Activated CD4-positive, alpha-beta T cell treated with anti-CD3 and anti-CD28 coated beads, Interleukin-2, amount 50 U/mL, for 24 hours (primary cell): ENCODE measurements around the gene NEGR1.

Source experiments
- DNase-seq, 2 donors: peaks; one replicate each; pipeline ENCODE4 v3.0.0-alpha.2; 2020; ENCODE audit warnings: low read depth in 1 of 2, low spot score in 1 of 2

The NEGR1 gene

GRCh38 chr1:72235062-72235461 lies 47.3 kb downstream of the NEGR1 start:
- DNase-seq: no peak

DNA sequence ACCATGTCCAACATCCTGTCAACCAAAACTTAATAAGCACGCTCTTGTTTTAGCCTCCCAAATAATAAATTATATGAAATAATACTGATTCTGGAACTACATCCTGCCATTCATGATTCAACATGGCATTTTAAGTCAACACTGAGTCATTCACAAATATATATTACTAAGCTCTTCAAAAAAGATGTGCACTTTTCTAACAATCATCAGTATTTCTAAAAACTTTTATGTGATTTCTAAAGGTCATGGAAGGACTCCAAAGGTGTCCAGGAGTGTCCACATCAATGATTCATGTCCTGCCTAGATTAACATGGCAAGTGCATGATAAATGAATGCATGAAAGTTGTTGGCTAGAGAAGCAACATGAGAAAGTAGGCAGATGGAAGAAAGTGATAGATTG lies 51.6 kb downstream of the NEGR1 start:
- no peak for DNase-seq

GRCh38 chr1:72229893-72230292 lies 52.4 kb downstream of the NEGR1 start:
- no peak for DNase-seq

GRCh38 chr1:72227667-72228066 lies 54.7 kb downstream of the NEGR1 start:
- DNase-seq: no peak

DNA sequence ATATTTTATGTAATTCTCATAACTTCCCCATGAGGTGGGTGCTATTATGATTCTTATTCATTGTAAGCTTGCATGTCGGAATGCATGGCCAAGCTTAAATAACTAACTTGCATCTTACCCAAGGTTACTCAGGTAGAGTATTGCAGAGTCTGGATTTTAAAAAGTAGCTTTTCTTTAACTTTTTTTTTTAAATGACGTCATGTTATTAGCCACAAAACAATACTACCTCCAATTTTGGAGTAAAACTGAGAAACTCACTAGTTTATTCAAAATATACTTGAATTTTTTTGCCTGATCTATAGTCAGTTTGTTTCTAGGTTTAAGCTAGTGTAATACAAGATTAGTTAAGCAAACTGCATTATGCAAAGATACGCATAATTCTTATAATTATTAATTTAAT lies 57.8 kb downstream of the NEGR1 start:
- no peak for DNase-seq

DNA sequence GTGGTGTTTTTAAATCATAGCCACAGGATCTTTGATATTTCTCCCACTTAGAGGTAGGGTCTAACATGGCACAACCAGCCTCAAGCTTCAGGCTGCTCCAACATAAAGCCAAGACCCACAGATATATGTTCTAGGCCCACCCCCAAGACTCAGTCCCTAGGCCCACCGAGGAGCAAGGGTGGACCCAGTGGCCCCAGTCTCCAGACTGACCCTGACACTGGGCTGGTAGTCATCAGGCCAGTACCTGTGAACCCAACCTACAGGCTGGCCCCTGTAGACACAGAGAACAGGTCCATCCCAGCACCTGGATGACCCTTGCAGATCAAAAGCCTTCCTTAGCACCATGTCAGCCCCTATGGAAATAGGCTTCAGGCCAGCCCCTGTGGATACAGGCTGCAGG lies 60.5 kb downstream of the NEGR1 start:
- DNase-seq: no peak

DNA sequence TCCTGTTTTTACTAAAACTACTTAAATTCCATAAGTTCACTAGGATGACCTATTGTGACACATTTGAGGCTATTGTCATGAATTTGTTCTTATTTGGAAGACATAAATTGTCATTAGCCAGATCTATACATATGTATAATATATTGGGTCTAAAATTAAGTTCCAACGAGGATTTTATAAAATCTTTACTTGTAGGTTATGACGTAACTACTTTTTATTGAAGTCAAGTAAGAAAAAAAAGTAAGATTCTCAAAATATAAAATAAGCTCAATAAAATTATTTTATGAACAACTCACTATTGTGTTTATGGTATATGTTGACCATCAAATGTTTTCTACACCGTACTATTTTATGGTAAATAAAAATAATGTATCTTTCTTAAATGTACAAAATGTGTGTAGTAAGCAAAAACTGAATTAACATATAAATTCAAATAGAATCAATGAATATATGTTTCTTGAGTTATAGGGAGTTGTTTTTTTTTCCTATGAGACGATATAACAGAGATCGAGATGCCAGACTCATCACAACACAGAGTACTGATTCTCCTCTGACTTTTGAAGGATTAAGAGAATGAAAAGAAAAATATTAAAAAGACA lies 64.1 kb downstream of the NEGR1 start:
- no peak for DNase-seq

GRCh38 chr1:72207059-72207458 lies 75.3 kb downstream of the NEGR1 start:
- DNase-seq: no peak

GRCh38 chr1:72202761-72203160 lies 79.6 kb downstream of the NEGR1 start:
- no peak for DNase-seq

- DNase-seq: no peak
Measured at GRCh38 chr1:72197786-72198185, 84.6 kb downstream of the NEGR1 start.

DNA sequence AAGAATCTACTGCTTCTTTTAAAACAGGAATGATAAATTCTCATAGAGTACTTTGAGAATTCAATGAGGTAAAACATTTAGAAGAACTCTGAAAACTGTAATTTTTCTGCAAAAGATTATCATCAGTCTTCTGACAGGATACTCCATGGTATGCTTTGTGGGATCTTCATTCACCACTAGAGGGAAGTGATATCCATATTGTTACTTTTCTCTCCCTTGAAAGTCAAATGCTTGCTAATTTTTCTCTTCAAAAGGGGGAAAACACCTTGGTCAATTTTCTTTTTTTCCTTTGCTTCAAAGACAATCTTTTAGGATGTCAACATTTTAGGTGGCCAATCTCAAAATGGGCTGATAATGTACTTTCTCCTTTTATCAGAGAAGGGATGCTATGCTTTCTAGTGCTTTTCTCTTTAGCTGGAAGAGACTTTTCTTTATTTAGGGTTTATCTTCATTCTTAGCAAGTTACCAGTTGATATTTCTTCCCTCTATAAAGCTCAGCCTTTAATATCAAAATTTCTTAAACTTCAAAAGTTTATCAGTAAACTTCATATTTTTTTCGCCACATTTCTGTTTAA lies 95.5 kb downstream of the NEGR1 start:
- DNase-seq: no peak

DNA sequence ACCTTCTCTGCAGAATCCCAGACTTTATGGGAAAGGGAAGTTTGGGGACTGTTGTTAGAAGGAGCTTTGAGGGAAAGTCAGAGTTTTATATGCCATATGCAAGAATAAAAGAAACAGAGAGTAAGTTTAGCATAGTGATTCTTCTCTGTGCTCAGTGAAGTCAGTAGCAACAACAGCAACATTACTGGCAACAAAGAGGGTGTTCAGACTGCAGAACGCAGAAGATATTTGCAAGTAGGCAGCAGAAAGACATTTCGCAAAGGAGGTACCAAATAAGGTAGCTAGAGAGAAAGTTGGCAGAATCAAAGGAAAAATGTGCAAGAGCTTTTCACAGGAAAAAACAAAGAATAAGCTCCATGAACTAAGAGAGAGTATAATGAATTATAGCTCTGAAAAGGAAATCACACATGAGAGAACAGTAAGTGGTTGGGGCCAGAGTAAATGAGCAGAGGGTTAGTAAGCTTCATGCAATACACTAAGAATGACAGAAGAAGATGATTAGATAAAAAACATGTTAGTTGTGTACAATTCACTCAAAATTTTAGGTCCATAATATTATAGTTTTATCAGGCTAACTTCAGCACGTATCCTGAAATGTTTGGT lies 98.1 kb downstream of the NEGR1 start:
- DNase-seq: no peak

DNA sequence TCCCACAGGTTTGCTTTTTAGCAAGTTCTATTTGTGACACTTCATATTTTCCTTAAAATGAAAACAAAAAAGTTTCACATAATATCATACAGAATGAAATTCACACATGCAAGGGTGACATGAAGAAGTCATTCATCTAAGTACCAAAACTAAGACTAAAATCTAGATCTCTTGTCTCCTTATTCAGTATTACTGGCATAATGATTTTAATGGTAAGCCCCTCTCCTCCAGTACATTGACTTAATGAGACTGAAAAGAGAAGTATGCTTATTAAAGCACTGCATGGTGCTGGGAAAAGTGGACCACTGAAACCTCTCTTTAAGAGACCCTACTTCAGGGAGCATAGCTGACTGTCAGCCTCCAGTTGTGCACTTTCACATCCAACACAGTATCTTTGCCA lies 99.5 kb downstream of the NEGR1 start:
- DNase-seq: no peak

- DNase-seq: no peak
Measured at GRCh38 chr1:72178266-72178665, 104.1 kb downstream of the NEGR1 start.

DNA sequence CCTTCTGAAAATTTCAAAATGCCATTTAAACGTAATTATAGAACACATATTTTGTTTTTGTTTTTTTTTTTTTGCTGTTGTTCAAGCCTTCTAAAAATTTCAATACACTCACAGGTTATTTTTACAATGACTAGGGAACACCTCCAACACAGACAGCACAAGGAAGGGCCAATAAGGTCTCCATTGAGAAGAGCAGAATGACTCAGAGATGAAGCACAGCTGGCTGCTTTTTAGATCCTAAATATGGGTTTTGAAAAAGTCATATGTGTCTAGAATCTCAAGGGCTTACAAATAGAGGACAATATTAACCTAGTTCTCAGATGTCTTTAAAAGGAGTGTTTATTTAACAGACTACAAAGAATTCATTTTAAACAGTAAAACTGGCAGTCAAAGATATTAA lies 104.6 kb downstream of the NEGR1 start:
- DNase-seq: no peak

- no peak for DNase-seq
Measured at GRCh38 chr1:72170246-72170645, 112.1 kb downstream of the NEGR1 start.

- DNase-seq: no peak
Measured at GRCh38 chr1:72166426-72166825, 115.9 kb downstream of the NEGR1 start.

DNA sequence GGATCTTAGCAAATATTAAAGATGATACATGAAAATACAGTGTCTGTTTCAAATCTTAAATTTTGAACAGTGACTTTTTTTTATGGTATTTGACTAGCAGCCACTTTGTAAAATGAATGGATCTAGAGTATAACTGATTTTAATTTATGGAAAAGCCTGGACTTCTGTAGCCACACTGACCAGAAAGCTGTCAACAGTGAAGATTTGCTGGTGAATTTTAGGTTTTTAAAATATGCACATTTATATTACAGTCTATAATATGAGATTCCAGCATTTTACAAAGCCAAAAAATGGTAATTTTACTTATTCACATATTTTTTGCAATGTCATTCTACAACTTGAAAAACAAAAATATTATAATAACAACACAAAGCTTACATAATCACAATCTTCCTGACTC lies 131.8 kb downstream of the NEGR1 start:
- no peak for DNase-seq

DNA sequence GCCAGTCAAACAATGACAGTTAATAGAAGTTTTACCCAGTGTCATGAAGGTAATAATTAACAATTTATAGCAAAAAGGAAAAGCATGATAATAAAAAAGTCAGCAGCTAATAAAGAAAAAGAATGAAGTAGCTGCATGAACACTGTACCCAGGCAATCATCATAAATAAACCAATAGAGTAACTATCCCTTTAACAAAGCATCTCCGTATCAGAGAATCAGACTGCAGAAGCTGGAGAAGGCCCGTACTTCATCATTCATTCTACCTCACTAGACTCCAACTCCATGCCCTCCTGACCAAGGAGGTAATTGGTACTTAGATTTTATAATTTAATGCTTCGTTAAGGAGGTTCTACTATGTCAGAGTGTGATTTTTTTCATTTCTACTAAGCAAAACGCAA lies 140.5 kb downstream of the NEGR1 start:
- no peak for DNase-seq

- no peak for DNase-seq
Measured at GRCh38 chr1:72140222-72140621, 142.1 kb downstream of the NEGR1 start.

DNA sequence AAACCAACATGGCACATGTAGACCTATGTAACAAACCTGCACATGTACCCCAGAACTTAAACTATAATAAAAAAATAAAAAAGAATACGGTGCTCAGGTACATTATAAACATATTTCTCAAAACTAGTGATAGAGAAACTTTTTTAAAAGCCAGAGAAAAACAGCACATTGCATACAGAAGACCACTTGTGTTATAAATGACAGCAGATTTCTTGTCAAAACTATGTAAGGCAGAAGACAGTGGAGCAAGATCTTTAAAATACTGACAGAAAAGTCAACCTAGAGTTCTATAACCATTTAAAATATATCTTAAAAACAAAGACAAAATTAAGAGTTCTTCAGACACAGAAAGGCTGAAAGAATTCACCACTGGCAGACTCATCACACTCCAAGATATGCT lies 144.7 kb downstream of the NEGR1 start:
- no peak for DNase-seq

DNA sequence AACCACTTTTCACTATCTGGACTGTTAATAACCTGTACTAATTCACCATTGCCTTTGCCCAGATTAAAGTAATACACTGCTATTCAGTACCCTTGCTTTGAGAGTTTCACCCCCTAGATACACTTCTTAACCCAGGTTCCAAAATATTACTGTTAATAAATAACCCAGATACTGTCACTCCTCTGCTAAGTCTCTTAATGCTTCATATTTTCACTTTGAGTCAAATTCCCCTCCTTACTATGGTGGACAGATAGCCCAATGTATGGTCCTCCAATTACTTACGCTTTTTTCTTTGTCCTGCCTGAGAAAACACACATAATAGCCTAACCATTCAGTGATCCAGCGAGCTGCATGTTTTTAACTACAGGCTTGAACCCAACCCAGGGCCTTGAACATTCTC lies 152.5 kb downstream of the NEGR1 start:
- DNase-seq: no peak
